ENCODE measurements around the gene PCYT1A. TPM values are rescaled to one million over a fixed set of nuclear protein-coding genes. Genes with fewer than 3 reads are reported as not detected.
"Not testable (repeated sequence)": the region's sequence is repeated elsewhere in the genome, so short reads cannot be mapped to it uniquely, and the experiment has no call there.

The PCYT1A gene
- total RNA-seq, 2 donors from 2014 or later, result 41.8 to 78.3 TPM

GRCh38 chr3:196210673-196211556 is 76.6 kb downstream of the PCYT1A start, which contains the start of gene ZDHHC19:
Gene ZDHHC19 (minus strand): TSS chr3:196211400. CDS start chr3:196211315, 85 bp downstream.
- no peak for DNase-seq (ENCODE audit: low spot score)
- Histone ChIP-seq H3K4me1 (replicated peaks) (no peaks in the 10 kb centered on the region), H3K36me3 (no peaks in the 10 kb centered on the region), H3K4me3 (no peak within 1 kb of the TSS), H3K27ac (no peak within 1 kb of the TSS), H3K9me3 (no peaks in the 10 kb centered on the region), H3K27me3 (replicated peaks; ENCODE audit: insufficient read depth) (no peaks in the 10 kb centered on the region)
- no peak for TF ChIP-seq POLR2A (IDR thresholded peaks at IDR 0.05)
- TF ChIP-seq CTCF (IDR thresholded peaks at IDR 0.05), result no peak
- TF ChIP-seq POLR2AphosphoS5 (IDR thresholded peaks at IDR 0.05), result no peak
- 67% methylated on average over 23 of the region's 23 CpGs for WGBS
- intact Hi-C loops (cut with DNase I), result no loop called here

- WGBS, result 88% methylated on average over 11 of the region's 11 CpGs
- H3K36me3 ChIP-seq; DNase-seq (ENCODE audit: low spot score); intact Hi-C loops (cut with DNase I); H3K27ac ChIP-seq; H3K4me3 ChIP-seq; H3K9me3 ChIP-seq; H3K4me1 ChIP-seq (replicated peaks); H3K27me3 ChIP-seq (replicated peaks; ENCODE audit: insufficient read depth): not testable (repeated sequence)
Observed at GRCh38 chr3:196209944-196210672, 77.4 kb downstream of the PCYT1A start.

GRCh38 chr3:196208942-196209695 is 78.4 kb downstream of the PCYT1A start:
- 93% methylated on average over 24 of the region's 24 CpGs for WGBS
- H3K27ac ChIP-seq, result no peak overlapping the region
- no peak for DNase-seq (ENCODE audit: low spot score)
- no peaks in the 10 kb centered on the region for H3K36me3 ChIP-seq
- intact Hi-C loops (cut with DNase I), result no loop called here
- H3K4me3 ChIP-seq, result no peak overlapping the region
- H3K9me3 ChIP-seq, result no peaks in the 10 kb centered on the region
- no peaks in the 10 kb centered on the region for H3K27me3 ChIP-seq (replicated peaks; ENCODE audit: insufficient read depth)
- H3K4me1 ChIP-seq (replicated peaks), result no peaks in the 10 kb centered on the region
- TF ChIP-seq CTCF (IDR thresholded peaks at IDR 0.05) (no peak), POLR2A (IDR thresholded peaks at IDR 0.05) (no peak), POLR2AphosphoS5 (IDR thresholded peaks at IDR 0.05) (no peak)

GRCh38 chr3:196207833-196208607 is 79.5 kb downstream of the PCYT1A start:
- H3K4me3 ChIP-seq, result peak overlapping the region; percentile 7 to 15
- no peak overlapping the region for H3K27ac ChIP-seq

More at GRCh38 chr3:196207833-196208607, 79.5 kb downstream of the PCYT1A start:
- no peaks in the 10 kb centered on the region for H3K27me3 ChIP-seq (replicated peaks; ENCODE audit: insufficient read depth)
- 52% methylated on average over 48 of the region's 49 CpGs for WGBS
- intact Hi-C loops (cut with DNase I), result no loop called here
- no peaks in the 10 kb centered on the region for H3K36me3 ChIP-seq
- no peaks in the 10 kb centered on the region for H3K4me1 ChIP-seq (replicated peaks)
- TF ChIP-seq POLR2AphosphoS5 (IDR thresholded peaks at IDR 0.05) (no peak), CTCF (IDR thresholded peaks at IDR 0.05) (no peak), POLR2A (IDR thresholded peaks at IDR 0.05) (no peak)
- no peak for DNase-seq (ENCODE audit: low spot score)
- no peaks in the 10 kb centered on the region for H3K9me3 ChIP-seq

Measured in prostate gland (tissue), 2 donors.